Esophagus squamous epithelium (tissue), 4 donors: ENCODE results near the gene KRTAP17-1.
"Not testable (repeated sequence)": the region's sequence is repeated elsewhere in the genome, so short reads cannot be mapped to it uniquely, and the experiment has no call there.

Experiments
- CTCF ChIP-seq, 6 experiments: fragments of 450-650 bp in 4 of 6; fragments of 200-600 bp in 2 of 6; sonication (generic) in 2 of 6; IDR thresholded peaks; one replicate each; pipeline ENCODE4 v1.5.1; 2016 to 2019; ENCODE audit warnings: antibody characterized with exemption in 6 of 6, mild to moderate bottlenecking in 4 of 6, moderate library complexity in 4 of 6
- POLR2A ChIP-seq, 4 donors: fragments of 450-650 bp; IDR thresholded peaks; one replicate each; pipeline ENCODE4 v1.6.1; 2017; ENCODE audit warnings: antibody characterized with exemption in 4 of 4, mild to moderate bottlenecking in 4 of 4, moderate library complexity in 3 of 4

DNA sequence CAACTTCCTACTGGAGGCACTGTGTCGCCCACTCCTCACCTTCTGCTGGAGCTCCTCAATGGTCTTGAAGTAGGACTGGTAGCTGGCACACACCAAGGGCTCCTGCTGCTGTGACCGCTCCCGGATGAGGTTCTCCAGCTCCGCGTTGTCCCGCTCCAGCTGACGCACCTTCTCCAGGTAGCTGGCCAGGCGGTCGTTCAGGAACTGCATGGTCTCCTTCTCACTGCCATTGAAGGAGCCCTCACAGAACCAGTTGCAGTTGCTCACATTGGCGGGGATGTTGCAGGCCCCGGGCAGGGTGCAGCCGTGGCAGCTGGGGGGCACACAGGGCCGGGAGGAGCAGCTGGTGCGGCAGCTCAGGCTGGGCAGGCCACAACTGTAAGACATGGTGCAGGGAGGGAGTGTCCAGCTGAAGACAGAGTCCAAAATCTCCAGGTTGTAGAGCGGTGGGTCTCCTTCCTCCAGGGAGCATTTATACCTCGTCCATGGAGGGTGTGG, 34.9 kb upstream of the KRTAP17-1 start, which contains the start of gene KRT33A:
- not testable (repeated sequence) for TF ChIP-seq CTCF, POLR2A (IDR thresholded peaks at IDR 0.05)
